Fibroblast of lung (primary cell): ENCODE results near the gene FAM170A. TPM values are rescaled to one million over a fixed set of nuclear protein-coding genes. Genes with fewer than 3 reads are reported as not detected.

Source experiments
- DNase-seq, 2 donors: peaks; one replicate each; pipeline versions ENCODE4 v3.0.0 to v3.0.0-alpha.2; 2010; ENCODE audit warnings: low read depth in 2 of 2
- H2AFZ ChIP-seq: 2 replicates; pipeline ENCODE4 v1.5.1; 2012; ENCODE audit warnings: low read length, control low read depth, inconsistent platforms
- H3K27ac ChIP-seq: 2 replicates; pipeline ENCODE4 v1.5.1; 2011; ENCODE audit warnings: low read length, control low read depth; ENCODE audit not compliant: insufficient read depth
- H3K27me3 ChIP-seq: 2 replicates; pipeline ENCODE4 v1.5.1; 2011; ENCODE audit warnings: mild to moderate bottlenecking, low read length; ENCODE audit not compliant: control insufficient read depth, insufficient read depth
- H3K36me3 ChIP-seq: 2 replicates; pipeline ENCODE4 v1.5.1; 2011; ENCODE audit warnings: low read length; ENCODE audit not compliant: control insufficient read depth, insufficient read depth
- H3K4me1 ChIP-seq: 2 replicates; pipeline ENCODE4 v1.5.1; 2011; ENCODE audit warnings: low read length; ENCODE audit not compliant: control insufficient read depth, insufficient read depth; ENCODE audit errors: extremely low read depth
- H3K4me2 ChIP-seq: 2 replicates; pipeline ENCODE4 v1.5.1; 2011; ENCODE audit warnings: low read length, control low read depth; ENCODE audit not compliant: insufficient read depth; ENCODE audit errors: extremely low read depth
- H3K4me3 ChIP-seq, 4 experiments: fragments of 200-600 bp in 1 of 4; sonication (generic) in 1 of 4; replicated peaks in 1 of 4; 2 replicates each; pipeline ENCODE4 v1.5.1; 2011 to 2016; ENCODE audit warnings: low read length in 4 of 4, low read depth in 3 of 4, mild to moderate bottlenecking in 3 of 4, control low read depth in 2 of 4, inconsistent platforms in 1 of 4, mixed read lengths in 1 of 4; ENCODE audit not compliant: insufficient read depth in 1 of 4; ENCODE audit errors: control extremely low read depth in 1 of 4
- H3K79me2 ChIP-seq: 2 replicates; pipeline ENCODE4 v1.5.1; 2012; ENCODE audit warnings: mild to moderate bottlenecking, low read length, inconsistent platforms; ENCODE audit not compliant: control insufficient read depth, insufficient read depth
- H3K9ac ChIP-seq: 2 replicates; pipeline ENCODE4 v1.5.1; 2011; ENCODE audit warnings: mild to moderate bottlenecking, low read length, control low read depth; ENCODE audit not compliant: insufficient read depth
- H3K9me3 ChIP-seq: 2 replicates; pipeline ENCODE4 v1.5.1; 2012; ENCODE audit warnings: low read depth, low read length; ENCODE audit not compliant: control insufficient read depth, insufficient read depth
- H4K20me1 ChIP-seq: 2 replicates; pipeline ENCODE4 v1.5.1; 2011; ENCODE audit warnings: low read length; ENCODE audit not compliant: control insufficient read depth, insufficient read depth; ENCODE audit errors: extremely low read depth
- CTCF ChIP-seq, 2 donors: IDR thresholded peaks in 1 of 2; conservative IDR thresholded peaks in 1 of 2; 1 replicate in 1 of 2; 2 replicates in 1 of 2; pipeline ENCODE4 v1.5.1; 2011 to 2012; ENCODE audit warnings: low read length in 2 of 2, control low read depth in 1 of 2, inconsistent platforms in 1 of 2, low read depth in 1 of 2, mild to moderate bottlenecking in 1 of 2
- EZH2 ChIP-seq: IDR thresholded peaks from 2 replicates; pipeline ENCODE4 v1.5.1; 2012; ENCODE audit warnings: low read length, control low read depth, mild to moderate bottlenecking; ENCODE audit errors: missing control alignments
- polyA minus RNA-seq: library from RNA; depleted of rRNA, polyadenylated mRNA; stranded (reverse); fragments of >200 nt; gene quantifications from 2 replicates; pipeline ENCODE4 v1.2.3, GENCODE V29; 2011; ENCODE audit warnings: low replicate concordance
- polyA plus RNA-seq, 2 donors: library from polyadenylated mRNA; depleted of rRNA in 1 of 2; stranded (reverse) in 1 of 2; unstranded in 1 of 2; fragments of >200 nt; gene quantifications; 2 replicates each; pipeline ENCODE4 v1.2.1, GENCODE V29; 2011 to 2012; ENCODE audit warnings: missing spikeins in 1 of 2
- total RNA-seq: library from RNA; depleted of rRNA; stranded (reverse); fragments of >200 nt; gene quantifications from 2 replicates; pipeline ENCODE4 v1.2.1, GENCODE V29; 2014

The FAM170A gene
- total RNA-seq (not detected in 2 replicates), polyA plus RNA-seq (not detected in 2 replicates), polyA minus RNA-seq (not detected in 2 replicates)
- not detected in 2 replicates for polyA plus RNA-seq (2012)

GRCh38 chr5:119629339-119629738 is at the start of gene FAM170A:
Gene FAM170A (plus strand): TSS chr5:119629558. CDS start chr5:119629769, 211 bp downstream.
- no peak within 1 kb of the TSS for H3K4me2 ChIP-seq

GRCh38 chr5:119582987-119583386 is 46.4 kb upstream of the FAM170A start:
- no peaks in the 10 kb centered on the region for H3K9me3 ChIP-seq
- no peak overlapping the region for H3K27ac ChIP-seq
- no peak for DNase-seq
- H3K27me3 ChIP-seq: no peaks in the 10 kb centered on the region
- TF ChIP-seq EZH2 (no peak), CTCF (conservative IDR thresholded peaks at IDR 0.05 in 1 of 2, IDR thresholded peaks at IDR 0.05 in 1 of 2; ENCODE audit: low read depth in 1 of 2, low read length in 2 of 2) (no peak)
- H3K4me2 ChIP-seq: no peak overlapping the region
- H3K4me3 ChIP-seq: no peak overlapping the region
- H4K20me1 ChIP-seq: no peaks in the 10 kb centered on the region
- no peaks in the 10 kb centered on the region for H3K36me3 ChIP-seq
- H3K4me1 ChIP-seq: no peaks in the 10 kb centered on the region
- H2AFZ ChIP-seq: no peak overlapping the region
- no peaks in the 10 kb centered on the region for H3K79me2 ChIP-seq
- no peak overlapping the region for H3K9ac ChIP-seq

More at GRCh38 chr5:119629339-119629738, at the start of gene FAM170A:
- H3K4me1 ChIP-seq: no peaks in the 10 kb centered on the region
- TF ChIP-seq EZH2: no peak
- no peak for TF ChIP-seq CTCF (conservative IDR thresholded peaks at IDR 0.05 in 1 of 2, IDR thresholded peaks at IDR 0.05 in 1 of 2; ENCODE audit: low read depth in 1 of 2, low read length in 2 of 2)
- no peaks in the 10 kb centered on the region for H3K9me3 ChIP-seq
- H2AFZ ChIP-seq: no peak within 1 kb of the TSS
- no peaks in the 10 kb centered on the region for H4K20me1 ChIP-seq
- H3K27me3 ChIP-seq: no peaks in the 10 kb centered on the region
- no peak within 1 kb of the TSS for H3K27ac ChIP-seq
- H3K36me3 ChIP-seq: no peaks in the 10 kb centered on the region
- H3K79me2 ChIP-seq: no peaks in the 10 kb centered on the region
- no peak within 1 kb of the TSS for H3K9ac ChIP-seq
- DNase-seq: no peak
- no peak within 1 kb of the TSS for H3K4me3 ChIP-seq

GRCh38 chr5:119583684-119584083 is 45.7 kb upstream of the FAM170A start:
- Histone ChIP-seq H3K27me3 (no peaks in the 10 kb centered on the region), H3K4me2 (no peak overlapping the region), H2AFZ (no peak overlapping the region), H3K4me1 (no peaks in the 10 kb centered on the region), H3K27ac (no peak overlapping the region), H3K9ac (no peak overlapping the region), H3K4me3 (no peak overlapping the region), H3K79me2 (no peaks in the 10 kb centered on the region), H4K20me1 (no peaks in the 10 kb centered on the region), H3K9me3 (no peaks in the 10 kb centered on the region), H3K36me3 (no peaks in the 10 kb centered on the region)
- peak in 1 of 2 donors; percentile 30 for DNase-seq
- TF ChIP-seq EZH2: no peak
- TF ChIP-seq CTCF (conservative IDR thresholded peaks at IDR 0.05 in 1 of 2, IDR thresholded peaks at IDR 0.05 in 1 of 2; ENCODE audit: low read depth in 1 of 2, low read length in 2 of 2): no peak
